Neural cell (in vitro differentiated cells): ENCODE data around the gene LRP5.

Experiments used
- POLR2AphosphoS5 ChIP-seq: IDR thresholded peaks from 2 replicates; pipeline ENCODE4 v1.6.1; 2012
- TF ChIP-seq, protein P1 (sequence below): fragments of 450-650 bp; IDR thresholded peaks from 2 replicates; pipeline ENCODE4 v1.5.1; 2014; ENCODE audit warnings: antibody characterized with exemption, mild to moderate bottlenecking, moderate library complexity; ENCODE audit not compliant: poor library complexity, severe bottlenecking

DNA sequence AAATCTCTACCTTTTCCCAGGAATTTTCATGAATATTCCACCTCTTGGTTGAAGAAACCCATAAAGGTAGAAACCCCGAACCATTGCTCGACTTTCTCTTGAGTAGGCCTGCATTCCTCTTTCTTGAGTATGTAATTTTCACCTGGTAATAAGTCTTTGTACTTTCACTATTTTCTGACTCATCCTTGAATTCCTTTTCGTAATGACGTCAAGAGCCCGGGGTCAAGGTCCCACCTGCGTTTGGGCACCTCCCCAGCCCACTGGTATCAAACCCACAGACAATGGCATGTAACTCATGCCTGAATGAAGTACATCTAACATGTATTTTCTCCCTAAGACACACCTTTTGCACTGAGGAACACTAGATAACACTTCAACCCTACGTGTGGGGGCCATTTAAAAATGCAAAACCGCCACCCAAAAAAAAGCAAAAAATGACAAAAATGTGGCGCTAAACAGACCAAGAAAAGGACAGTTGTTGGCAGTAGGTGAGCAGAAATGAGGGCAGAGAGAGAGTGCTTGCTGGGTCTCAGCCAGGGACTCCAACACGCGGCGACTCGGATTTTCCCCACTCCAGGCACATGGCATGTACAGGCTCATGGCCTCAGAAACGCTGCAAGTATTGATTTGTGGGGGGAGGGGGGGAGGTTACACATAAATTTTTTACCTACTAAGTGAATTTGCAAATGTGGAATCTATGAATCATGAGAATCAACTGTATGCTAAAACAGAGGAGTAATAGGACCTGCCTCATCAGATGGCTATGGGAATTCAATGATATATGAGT, 36.5 kb upstream of the LRP5 start:
- TF ChIP-seq, protein P1, sequence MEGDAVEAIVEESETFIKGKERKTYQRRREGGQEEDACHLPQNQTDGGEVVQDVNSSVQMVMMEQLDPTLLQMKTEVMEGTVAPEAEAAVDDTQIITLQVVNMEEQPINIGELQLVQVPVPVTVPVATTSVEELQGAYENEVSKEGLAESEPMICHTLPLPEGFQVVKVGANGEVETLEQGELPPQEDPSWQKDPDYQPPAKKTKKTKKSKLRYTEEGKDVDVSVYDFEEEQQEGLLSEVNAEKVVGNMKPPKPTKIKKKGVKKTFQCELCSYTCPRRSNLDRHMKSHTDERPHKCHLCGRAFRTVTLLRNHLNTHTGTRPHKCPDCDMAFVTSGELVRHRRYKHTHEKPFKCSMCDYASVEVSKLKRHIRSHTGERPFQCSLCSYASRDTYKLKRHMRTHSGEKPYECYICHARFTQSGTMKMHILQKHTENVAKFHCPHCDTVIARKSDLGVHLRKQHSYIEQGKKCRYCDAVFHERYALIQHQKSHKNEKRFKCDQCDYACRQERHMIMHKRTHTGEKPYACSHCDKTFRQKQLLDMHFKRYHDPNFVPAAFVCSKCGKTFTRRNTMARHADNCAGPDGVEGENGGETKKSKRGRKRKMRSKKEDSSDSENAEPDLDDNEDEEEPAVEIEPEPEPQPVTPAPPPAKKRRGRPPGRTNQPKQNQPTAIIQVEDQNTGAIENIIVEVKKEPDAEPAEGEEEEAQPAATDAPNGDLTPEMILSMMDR: no peak
- TF ChIP-seq POLR2AphosphoS5: no peak
